Epithelial cell of esophagus (primary cell): ENCODE data around the gene CADM4.
"Not testable (repeated sequence)": the region's sequence is repeated elsewhere in the genome, so short reads cannot be mapped to it uniquely, and the experiment has no call there.

Source experiments
- DNase-seq: peaks from one replicate; pipeline ENCODE4 v3.0.0; 2010; ENCODE audit warnings: low read depth
- H3K4me3 ChIP-seq: 2 replicates; pipeline ENCODE4 v1.5.1; 2011; ENCODE audit warnings: mild to moderate bottlenecking, low read length, control low read depth
- TF ChIP-seq, protein P1 (sequence below): IDR thresholded peaks from 2 replicates; pipeline ENCODE4 v1.5.1; 2011; ENCODE audit warnings: low read depth, mild to moderate bottlenecking, low read length, control low read depth, inconsistent platforms; ENCODE audit not compliant: insufficient read depth; ENCODE audit errors: missing control alignments

The CADM4 gene

GRCh38 chr19:43641333-43641732 is 1.7 kb upstream of the CADM4 start:
- H3K4me3 ChIP-seq = no peak overlapping the region

GRCh38 chr19:43640424-43640757 is 741 bp upstream of the CADM4 start:
- H3K4me3 ChIP-seq = peak overlapping the region; percentile 63
- TF ChIP-seq, protein P1, sequence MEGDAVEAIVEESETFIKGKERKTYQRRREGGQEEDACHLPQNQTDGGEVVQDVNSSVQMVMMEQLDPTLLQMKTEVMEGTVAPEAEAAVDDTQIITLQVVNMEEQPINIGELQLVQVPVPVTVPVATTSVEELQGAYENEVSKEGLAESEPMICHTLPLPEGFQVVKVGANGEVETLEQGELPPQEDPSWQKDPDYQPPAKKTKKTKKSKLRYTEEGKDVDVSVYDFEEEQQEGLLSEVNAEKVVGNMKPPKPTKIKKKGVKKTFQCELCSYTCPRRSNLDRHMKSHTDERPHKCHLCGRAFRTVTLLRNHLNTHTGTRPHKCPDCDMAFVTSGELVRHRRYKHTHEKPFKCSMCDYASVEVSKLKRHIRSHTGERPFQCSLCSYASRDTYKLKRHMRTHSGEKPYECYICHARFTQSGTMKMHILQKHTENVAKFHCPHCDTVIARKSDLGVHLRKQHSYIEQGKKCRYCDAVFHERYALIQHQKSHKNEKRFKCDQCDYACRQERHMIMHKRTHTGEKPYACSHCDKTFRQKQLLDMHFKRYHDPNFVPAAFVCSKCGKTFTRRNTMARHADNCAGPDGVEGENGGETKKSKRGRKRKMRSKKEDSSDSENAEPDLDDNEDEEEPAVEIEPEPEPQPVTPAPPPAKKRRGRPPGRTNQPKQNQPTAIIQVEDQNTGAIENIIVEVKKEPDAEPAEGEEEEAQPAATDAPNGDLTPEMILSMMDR = no peak

More at GRCh38 chr19:43641333-43641732, 1.7 kb upstream of the CADM4 start:
- TF ChIP-seq, protein P1 = no peak
- DNase-seq = no peak

GRCh38 chr19:43638995-43639518 is 593 bp downstream of the CADM4 start:
- peak overlapping the region; percentile 62 for H3K4me3 ChIP-seq
- TF ChIP-seq, protein P1 = no peak
- no peak for DNase-seq

More at GRCh38 chr19:43640424-43640757, 741 bp upstream of the CADM4 start:
- no peak for DNase-seq

- no peak for DNase-seq
- H3K4me3 ChIP-seq = peak overlapping the region; percentile 62
- TF ChIP-seq, protein P1 = no peak
These were observed 1.2 kb downstream of the CADM4 start for GRCh38 chr19:43638214-43638994.

DNA sequence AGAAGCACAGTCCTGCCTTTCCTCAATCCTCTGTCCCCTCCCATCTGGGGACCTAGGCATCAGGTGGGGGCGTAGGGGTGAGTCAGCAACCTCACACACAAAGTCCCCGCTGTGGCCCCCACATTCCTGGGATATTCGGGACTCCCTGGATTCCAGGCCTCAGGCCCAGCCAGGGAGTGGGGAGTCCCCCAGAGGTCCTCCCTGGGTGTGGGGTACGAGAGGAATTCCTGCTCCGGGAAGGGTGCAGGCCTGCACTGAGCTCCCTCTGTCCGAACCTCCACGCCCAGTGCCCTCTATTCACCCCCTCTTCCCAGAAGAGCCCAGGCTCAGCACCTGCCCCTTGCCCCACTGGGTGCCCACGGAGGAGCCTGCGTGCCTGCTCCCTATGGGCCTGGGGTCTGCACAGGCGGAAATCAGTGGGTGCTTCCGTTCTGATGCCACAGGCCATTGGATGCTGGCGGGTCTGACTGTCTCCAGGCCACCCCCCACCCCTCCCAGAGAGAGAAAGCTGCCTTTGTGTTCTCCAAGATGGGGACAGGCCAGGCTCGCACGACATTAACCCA is 3.4 kb downstream of the CADM4 start:
- DNase-seq = no peak
- TF ChIP-seq, protein P1 = no peak

GRCh38 chr19:43635561-43635940 is 4.1 kb downstream of the CADM4 start:
- not testable (repeated sequence) for DNase-seq, H3K4me3 ChIP-seq

More for the DNA sequence above, 3.4 kb downstream of the CADM4 start:
- H3K4me3 ChIP-seq = no peak overlapping the region

- no peak for DNase-seq
- TF ChIP-seq, protein P1 = no peak
- H3K4me3 ChIP-seq = no peak overlapping the region
These were observed 4.6 kb downstream of the CADM4 start for GRCh38 chr19:43634872-43635560.
